Right kidney (tissue), 9 donors: ENCODE measurements around the gene TRPV2.
A peak's percentile ranks its signal among the peaks of the same experiment; 100 is the strongest.
"Not testable (repeated sequence)": the region's sequence is repeated elsewhere in the genome, so short reads cannot be mapped to it uniquely, and the experiment has no call there.

Experiments
- DNase-seq: peaks from one replicate; pipeline ENCODE4 v3.0.0-alpha.2; 2016
- long read RNA-seq, 8 donors: transcript quantifications; one replicate each; lab custom pipeline, GENCODE V29; 2026

The TRPV2 gene, protein sequence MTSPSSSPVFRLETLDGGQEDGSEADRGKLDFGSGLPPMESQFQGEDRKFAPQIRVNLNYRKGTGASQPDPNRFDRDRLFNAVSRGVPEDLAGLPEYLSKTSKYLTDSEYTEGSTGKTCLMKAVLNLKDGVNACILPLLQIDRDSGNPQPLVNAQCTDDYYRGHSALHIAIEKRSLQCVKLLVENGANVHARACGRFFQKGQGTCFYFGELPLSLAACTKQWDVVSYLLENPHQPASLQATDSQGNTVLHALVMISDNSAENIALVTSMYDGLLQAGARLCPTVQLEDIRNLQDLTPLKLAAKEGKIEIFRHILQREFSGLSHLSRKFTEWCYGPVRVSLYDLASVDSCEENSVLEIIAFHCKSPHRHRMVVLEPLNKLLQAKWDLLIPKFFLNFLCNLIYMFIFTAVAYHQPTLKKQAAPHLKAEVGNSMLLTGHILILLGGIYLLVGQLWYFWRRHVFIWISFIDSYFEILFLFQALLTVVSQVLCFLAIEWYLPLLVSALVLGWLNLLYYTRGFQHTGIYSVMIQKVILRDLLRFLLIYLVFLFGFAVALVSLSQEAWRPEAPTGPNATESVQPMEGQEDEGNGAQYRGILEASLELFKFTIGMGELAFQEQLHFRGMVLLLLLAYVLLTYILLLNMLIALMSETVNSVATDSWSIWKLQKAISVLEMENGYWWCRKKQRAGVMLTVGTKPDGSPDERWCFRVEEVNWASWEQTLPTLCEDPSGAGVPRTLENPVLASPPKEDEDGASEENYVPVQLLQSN
- long read RNA-seq, donor 1: 0 reads
- long read RNA-seq, donor 2: 0 reads
- long read RNA-seq, donor 3, partial matches to known transcripts: 0 of 1 reads
- long read RNA-seq, donor 3, other reads (novel, unspliced or antisense): 0 of 1 reads
- long read RNA-seq, donor 4: 0 reads
- long read RNA-seq, donor 5: 0 reads
- long read RNA-seq, donor 6, partial matches to known transcripts: 0 of 2 reads
- long read RNA-seq, donor 6, other reads (novel, unspliced or antisense): 0 of 2 reads
- long read RNA-seq, donor 7: 0 reads
- long read RNA-seq, donor 8: 0 reads

DNA sequence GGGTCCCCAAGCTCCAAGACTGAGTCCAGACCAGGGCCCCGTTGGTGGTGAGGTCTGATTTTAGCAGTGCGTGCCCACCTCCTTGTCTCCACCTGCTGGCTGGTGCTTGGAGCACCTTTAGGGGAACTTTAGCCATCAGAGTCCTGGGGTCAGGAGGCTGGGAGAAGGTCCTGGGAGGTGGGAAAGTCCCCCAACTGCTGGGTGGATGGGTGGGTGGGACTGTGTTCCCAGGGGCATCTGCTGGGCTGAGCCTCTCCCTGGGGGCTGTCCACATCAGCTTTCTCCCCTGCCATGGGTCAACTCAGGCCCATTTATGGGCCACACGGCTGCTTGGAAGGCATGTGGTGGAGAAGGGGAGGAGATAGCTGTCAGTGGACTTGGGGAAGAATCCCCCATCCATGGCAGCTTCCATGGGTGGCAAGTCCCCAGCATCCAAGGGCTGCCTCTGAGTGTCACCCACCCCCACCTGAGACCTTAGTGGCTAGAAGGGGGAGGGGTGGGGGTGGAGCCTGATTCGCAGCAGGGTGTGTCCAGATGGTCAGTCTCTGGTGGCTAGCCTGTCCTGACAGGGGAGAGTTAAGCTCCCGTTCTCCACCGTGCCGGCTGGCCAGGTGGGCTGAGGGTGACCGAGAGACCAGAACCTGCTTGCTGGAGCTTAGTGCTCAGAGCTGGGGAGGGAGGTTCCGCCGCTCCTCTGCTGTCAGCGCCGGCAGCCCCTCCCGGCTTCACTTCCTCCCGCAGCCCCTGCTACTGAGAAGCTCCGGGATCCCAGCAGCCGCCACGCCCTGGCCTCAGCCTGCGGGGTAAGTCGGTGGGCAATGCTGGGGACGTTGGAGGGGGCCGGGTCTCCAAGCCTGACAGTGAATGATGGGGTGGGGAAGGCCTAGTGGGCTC lies at the start of gene TRPV2:
TSS of gene TRPV2 (plus strand) at position 541 of the 894 bp plus-strand sequence. CDS start 2,098 bp downstream, outside the sequence.
- no peak for DNase-seq

DNA sequence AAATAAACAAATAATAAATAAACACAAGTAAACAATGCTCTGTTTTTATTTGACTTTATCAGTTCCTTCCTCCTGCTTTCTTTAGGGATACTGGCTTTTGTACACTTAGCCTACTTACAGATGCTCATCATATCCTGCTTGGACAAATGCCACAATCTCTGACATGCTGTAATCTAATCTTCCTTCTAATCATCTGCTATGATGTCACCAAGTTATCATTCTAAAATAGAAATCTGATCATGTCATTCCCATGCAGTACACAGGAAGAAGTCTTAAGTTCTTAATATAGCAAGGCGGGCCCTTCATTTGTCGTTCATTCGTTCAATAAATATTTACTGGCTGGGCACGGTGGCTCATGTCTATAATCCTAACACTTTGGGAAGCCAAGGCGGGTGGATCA lies 43.6 kb upstream of the TRPV2 start:
- no peak for DNase-seq

DNA sequence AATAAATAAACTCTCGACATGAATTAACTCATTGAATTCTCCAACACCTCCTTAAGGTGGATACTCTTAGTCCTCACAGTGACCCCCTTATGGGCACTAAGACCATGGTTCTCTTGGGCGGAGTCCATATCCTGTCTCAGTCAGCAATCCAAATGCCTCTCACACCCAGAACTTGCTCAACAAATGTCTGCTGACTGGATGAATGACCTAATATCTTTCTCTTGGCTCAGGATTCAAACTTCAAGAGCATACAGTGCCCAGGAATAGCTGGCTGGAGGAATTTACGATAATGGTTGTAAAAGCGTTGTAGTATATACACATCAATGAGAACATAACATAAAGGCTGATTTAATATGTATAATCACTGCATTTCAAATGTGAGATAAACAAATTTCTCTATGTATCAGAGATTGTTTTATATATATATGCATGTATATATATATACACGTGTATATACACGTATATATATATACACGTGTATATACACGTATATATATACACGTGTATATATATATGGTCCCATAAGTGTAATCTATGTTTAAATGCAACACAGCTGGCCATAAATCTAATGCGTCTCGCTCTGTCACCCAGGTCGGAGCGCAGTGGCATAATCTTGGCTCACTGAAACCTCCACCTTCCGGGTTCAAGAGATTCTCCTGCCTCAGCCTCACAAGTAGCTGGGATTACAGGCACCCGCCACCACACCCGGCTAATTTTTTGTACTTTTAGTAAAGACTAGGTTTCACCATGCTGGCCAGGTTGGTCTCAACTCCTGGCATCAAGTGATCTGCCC lies 41.0 kb upstream of the TRPV2 start:
- DNase-seq: no peak

DNA sequence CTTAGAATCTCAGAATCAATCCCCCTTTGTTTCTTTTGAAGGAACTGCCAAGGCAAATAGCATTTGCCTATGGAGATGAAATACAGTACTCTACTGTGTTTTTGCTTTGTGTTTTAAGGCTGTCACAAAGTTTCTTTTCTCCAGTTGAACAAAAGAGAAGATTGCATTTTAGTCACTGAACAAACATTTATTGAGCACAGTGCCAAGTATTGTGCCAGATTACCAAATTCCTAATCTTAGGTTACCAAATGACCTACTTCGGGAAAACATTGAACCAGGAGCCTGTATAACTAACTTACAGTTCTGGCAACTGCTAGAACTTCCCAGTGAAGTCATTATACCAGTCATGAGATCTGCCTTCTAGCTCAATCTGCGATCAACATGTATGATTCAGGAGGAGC lies 37.4 kb upstream of the TRPV2 start:
- no peak for DNase-seq

DNA sequence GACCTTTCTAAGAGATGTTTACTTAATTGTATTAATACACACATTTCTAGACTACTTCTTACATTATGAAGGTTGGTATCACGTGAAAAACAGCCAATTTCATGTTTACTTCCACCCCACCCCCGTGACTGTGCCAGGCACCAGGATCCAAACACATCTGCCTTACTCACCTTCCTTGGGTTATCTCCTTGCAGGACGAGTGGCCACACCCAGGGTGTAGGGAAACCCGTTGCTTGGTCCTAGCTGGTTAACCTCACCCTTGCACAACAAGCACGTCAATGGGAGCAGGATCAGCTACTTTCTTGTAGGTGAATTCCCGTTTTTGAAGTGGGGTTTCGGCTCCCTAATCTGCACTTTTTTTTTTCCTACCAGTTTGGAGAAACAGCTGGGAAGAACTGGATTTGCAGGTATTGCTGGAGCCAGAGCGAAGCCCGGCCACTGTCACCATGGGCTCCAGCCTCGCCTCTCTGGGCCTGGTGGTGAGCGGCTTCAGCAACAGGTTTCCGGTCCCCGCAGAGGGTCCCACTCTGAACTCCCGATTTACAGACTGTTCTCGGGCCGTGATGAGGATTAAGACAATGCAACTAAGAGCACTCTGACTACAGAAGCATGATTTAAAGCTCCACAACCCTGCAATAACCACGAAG lies 36.6 kb upstream of the TRPV2 start:
- no peak for DNase-seq

DNA sequence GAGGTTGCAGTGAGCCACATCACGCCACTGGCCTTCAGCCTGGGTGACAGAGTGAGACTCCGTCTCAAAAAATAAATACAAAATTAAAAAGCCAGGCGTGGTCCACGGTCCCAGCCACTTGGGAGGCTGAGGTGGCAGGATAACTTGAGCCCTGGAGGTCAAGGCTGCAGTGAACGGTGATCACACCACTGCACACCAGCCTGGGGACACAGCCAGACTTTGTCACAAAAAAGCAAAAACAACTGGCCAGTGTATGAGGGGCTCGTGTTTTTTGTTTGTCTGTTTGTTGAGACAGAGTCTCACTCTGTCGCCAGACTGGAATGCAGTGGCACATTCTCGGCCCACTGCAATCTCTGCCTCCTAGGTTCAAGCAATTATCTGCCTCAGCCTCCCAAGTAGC lies 35.7 kb upstream of the TRPV2 start:
- peak; percentile 19 for DNase-seq

DNA sequence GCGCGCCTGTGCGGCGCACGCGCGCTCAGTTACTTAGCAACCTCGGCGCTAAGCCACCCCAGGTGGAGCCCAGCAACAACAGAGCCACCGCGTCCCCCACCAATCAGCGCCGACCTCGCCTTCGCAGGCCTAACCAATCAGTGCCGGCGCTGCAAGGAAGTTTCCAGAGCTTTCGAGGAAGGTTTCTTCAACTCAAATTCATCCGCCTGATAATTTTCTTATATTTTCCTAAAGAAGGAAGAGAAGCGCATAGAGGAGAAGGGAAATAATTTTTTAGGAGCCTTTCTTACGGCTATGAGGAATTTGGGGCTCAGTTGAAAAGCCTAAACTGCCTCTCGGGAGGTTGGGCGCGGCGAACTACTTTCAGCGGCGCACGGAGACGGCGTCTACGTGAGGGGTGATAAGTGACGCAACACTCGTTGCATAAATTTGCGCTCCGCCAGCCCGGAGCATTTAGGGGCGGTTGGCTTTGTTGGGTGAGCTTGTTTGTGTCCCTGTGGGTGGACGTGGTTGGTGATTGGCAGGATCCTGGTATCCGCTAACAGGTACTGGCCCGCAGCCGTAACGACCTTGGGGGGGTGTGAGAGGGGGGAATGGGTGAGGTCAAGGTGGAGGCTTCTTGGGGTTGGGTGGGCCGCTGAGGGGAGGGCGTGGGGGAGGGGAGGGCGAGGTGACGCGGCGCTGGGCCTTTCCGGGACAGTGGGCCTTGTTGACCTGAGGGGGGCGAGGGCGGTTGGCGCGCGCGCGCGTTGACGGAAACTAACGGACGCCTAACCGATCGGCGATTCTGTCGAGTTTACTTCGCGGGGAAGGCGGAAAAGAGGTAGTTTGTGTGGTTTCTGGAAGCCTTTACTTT lies 34.5 kb upstream of the TRPV2 start, which contains the start of gene UBB:
TSS of gene UBB (plus strand) at position 452 of the 856 bp plus-strand sequence. CDS start 817 bp downstream, outside the sequence.
- peak; percentile 97 for DNase-seq

DNA sequence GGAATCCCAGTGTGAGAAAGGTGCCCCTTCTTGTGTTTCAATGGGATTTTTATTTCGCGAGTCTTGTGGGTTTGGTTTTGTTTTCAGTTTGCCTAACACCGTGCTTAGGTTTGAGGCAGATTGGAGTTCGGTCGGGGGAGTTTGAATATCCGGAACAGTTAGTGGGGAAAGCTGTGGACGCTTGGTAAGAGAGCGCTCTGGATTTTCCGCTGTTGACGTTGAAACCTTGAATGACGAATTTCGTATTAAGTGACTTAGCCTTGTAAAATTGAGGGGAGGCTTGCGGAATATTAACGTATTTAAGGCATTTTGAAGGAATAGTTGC lies 33.9 kb upstream of the TRPV2 start:
- DNase-seq: no peak

DNA sequence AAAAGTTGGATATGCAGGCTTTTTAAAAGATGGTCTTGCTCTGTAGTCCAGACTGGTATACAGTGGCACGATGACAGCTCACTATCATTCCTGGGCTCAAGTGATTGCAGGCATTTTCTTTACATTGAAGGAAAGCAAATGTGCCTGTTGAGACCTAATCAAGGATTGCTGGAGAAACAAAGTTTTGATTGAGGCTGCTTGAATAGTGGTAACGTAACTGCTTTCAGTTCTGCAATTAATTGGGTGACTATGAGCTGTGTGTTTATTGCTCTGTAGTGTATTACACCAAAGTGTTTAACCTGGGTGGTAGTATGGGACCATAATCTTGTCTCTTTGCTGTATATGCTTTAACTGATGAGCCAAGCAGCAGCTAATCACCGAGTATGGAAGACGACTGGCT lies 32.2 kb upstream of the TRPV2 start:
- no peak for DNase-seq

DNA sequence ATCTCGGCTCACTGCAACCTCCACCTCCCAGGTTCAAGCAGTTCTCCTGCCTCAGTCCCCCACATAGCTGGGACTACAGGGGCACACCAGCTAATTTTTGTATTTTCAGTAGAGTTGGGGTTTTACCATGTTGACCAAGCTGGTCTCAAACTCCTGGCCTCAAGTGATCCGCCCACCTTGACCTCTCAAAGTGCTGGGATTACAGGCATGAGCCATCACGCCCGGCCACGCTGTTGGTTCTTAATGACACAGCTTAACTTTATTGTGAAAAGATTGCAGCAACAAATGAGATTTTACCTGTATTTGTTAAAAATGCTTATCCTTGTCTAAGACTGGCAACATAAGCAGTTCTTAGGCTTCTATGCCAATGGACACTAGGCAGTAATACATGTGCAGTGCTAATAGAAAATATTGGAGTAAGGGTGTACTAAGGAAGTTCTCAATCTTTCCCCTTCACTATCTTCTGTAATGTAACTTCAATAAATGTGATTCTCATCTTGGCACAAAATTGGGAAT lies 31.5 kb upstream of the TRPV2 start:
- DNase-seq: no peak

DNA sequence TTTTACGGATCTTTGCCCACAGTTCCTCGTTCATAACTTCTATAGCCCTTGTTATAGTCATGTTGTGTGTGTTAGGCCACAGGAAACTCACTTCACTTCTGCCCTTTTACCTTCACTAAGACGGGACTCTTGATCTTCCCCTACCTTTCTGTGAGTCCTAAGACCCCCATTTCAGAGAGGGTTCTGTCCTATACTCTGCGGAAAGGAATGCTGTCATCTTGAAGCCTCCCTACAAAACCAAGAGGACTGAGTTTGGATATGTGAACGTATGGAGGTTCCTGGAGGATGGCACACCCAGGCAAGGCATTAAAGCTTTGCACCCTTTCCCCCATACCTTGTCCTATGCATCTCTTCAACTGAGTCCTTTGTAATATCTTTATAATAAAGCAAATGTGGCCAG lies 30.8 kb upstream of the TRPV2 start:
- DNase-seq: no peak

DNA sequence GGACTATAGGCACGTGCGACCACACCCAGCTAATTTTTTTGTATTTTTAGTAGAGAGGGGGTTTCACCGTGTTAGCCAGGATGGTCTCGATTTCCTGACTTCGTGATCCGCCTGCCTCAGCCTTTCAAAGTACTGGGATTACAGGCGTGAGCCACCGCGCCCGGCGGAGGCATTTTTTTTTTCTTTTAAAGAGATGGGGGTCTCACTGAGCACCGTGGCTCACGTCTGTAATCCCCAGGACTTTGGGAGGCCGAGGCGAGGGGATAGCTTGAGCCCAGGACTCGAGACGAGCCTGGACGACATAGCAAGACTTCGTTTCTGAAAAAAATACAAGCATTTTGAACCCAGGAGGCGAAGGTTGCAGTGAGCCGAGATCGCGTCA lies 29.3 kb upstream of the TRPV2 start:
- DNase-seq: peak; percentile 47

DNA sequence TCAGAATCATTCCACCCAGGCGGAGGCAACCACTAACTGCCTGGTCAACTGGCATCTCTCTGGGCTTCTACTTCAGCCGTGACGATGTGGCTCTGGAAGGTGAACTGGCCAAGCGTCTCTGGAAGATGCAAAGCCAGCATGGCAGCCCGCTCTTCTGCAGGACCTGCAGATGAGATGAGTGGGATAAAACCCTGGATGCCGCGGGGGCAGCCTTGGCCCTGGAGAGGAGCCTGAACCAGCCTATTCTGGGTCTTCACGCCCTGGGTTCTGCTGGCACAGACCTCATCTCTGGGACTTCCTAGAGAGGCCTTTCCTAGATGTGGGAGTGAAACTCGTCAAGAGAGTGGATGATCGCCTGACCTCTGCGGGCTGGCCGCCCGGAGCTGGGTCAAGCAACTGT lies 23.9 kb upstream of the TRPV2 start:
- no peak for DNase-seq

DNA sequence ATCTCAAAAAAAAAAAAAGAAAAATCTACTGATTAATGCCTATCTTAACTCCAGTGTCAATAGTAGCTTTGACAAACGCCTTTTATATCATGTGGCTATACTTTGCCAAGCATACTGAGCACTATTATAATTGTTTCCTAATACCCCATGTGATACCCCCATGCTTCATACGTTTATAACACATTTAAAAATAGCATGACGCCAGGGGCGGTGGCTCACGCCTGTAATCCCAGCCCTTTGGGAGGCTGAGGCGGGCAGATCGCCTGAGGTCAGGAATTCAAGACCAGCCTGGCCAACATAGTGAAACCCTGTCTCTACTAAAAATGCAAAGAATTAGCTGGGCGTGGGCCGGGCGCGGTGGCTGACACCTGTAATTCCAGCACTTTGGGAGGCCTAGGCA lies 22.9 kb upstream of the TRPV2 start:
- DNase-seq: not testable (repeated sequence)

DNA sequence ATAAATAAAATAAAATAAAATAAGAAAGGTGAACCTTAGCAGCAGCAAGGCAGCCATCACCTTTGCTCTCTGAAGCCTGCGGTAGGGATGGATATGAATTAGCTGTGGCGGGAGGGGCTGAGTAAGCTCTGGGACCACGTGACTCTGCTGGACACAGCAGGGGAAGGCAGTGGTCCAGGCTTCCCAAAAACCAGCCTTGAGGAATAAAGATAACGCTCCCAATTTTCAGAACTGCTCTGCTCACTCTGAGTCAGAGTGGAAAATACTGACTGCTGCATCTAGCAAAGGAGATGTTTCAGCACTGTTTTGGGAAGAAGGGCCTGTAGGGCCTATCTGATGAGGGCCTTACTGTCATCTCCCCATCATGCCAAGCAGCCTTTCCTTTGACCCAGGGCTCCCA lies 19.5 kb upstream of the TRPV2 start:
- DNase-seq: not testable (repeated sequence)

DNA sequence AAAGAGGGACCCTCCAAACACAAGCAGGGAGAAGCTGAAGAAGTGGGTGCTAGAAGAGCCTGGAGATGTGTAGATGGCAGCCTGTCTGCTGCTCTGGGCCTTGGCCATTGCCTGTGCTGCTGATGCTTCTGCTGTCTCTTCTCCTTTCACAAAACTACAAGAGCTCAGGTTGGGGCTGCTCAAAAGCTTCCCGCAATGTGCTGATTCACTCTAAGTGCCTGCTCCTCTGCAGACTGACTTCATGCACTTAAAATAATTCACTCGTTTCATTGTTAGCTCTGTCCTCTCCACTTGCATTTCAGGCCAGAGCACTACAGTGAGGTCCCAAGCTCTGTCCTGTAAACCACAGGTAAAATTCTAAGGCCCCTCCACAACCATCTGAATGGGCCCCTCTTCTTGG lies 18.7 kb upstream of the TRPV2 start:
- not testable (repeated sequence) for DNase-seq

DNA sequence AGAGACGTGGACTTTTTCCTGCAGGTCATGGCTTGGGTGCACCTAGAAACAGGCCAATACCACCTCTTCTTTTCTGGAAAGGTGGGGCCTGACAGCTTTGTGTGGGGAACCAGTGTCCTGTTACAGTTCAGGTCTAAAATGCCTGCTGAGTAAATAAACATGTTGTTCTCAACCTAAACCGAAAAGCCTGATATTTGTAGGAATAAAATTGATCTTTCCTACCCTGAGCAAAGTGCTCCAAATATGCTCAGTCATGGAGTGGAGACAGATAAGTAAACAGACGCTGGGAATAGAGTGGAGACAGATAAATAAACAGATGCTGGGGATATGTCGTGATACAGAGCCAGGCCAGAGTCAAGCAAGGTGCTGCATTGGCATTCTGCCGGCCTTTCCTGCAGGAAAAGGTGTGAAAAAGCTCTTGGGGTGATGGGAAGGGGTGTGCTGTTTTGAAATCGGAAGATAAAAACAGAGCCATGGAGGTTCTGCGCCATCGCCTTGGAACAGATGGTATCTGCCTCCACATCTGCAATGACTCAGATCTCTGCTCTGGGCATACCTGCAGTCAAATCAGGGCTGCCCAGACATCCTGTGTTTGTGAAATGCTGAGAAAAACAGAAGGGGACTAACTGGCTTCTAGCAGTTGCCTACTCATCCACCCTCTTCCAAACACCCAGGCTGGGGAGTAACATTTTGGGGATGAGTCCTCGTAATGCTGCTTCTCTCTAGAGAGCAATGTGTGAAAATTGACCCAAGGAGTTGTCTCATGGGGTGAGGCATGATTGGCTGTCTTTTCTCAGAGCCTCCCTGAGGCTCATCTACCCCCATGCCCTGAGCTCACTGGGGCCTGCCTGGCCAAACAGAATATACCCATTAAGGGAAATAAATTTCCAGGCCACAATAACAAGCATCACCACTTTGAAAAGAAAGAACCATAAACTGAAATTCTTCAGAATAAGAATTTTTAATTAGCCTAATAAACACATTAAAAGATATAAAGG lies 16.8 kb upstream of the TRPV2 start:
- DNase-seq: no peak

DNA sequence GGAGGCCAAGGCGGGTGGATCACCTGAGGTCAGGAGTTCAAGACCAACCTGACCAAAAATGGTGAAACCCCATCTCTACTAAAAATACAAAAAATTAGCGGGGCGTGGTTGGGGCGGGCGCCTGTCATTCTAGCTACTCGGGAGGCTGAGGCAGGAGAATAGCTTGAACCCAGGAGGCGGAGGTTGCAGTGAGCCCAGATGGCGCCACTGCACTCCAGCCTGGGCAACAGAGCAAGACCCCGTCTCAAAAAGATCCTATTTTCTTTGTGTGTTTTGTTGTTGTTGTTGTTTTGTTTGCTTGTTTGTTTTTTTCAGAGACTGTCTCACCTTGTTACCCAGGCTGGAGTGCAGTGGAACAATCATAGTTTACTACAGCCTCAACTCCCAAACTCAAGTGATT lies 11.5 kb upstream of the TRPV2 start:
- DNase-seq: not testable (repeated sequence)
